Mesodermal cell (in vitro differentiated cells): Measurements from ENCODE around the gene COL8A1.

Experiments
- H3K27ac ChIP-seq: 2 replicates; pipeline ENCODE4 v1.7.0; 2013; ENCODE audit warnings: mild to moderate bottlenecking, low read depth, low read length, moderate library complexity; ENCODE audit not compliant: severe bottlenecking
- H3K36me3 ChIP-seq: 2 replicates; pipeline ENCODE4 v1.7.1; 2013; ENCODE audit warnings: mild to moderate bottlenecking, low read length, moderate library complexity; ENCODE audit not compliant: control insufficient read depth, insufficient read depth
- H3K4me1 ChIP-seq: one replicate; pipeline ENCODE4 v1.7.1; 2013; ENCODE audit warnings: mild to moderate bottlenecking, low read length; ENCODE audit not compliant: insufficient read depth, control insufficient read depth, poor library complexity, severe bottlenecking
- H3K4me3 ChIP-seq: 2 replicates; pipeline ENCODE4 v1.7.0; 2013; ENCODE audit warnings: low read length, control low read depth, mild to moderate bottlenecking; ENCODE audit not compliant: insufficient read depth, poor library complexity, severe bottlenecking; ENCODE audit errors: extremely low read depth
- H3K9me3 ChIP-seq: 2 replicates; pipeline ENCODE4 v1.7.1; 2013; ENCODE audit warnings: mild to moderate bottlenecking, low read length, moderate library complexity; ENCODE audit not compliant: control insufficient read depth
- WGBS, 2 experiments: methylation state at CpG; one replicate each; pipeline ENCODE4 v1.1.5; 2013; ENCODE audit warnings: missing lambda C conversion rate in 2 of 2; ENCODE audit not compliant: insufficient coverage in 2 of 2; 5-methylcytosine and 5-hydroxymethylcytosine counted together

The COL8A1 gene

DNA sequence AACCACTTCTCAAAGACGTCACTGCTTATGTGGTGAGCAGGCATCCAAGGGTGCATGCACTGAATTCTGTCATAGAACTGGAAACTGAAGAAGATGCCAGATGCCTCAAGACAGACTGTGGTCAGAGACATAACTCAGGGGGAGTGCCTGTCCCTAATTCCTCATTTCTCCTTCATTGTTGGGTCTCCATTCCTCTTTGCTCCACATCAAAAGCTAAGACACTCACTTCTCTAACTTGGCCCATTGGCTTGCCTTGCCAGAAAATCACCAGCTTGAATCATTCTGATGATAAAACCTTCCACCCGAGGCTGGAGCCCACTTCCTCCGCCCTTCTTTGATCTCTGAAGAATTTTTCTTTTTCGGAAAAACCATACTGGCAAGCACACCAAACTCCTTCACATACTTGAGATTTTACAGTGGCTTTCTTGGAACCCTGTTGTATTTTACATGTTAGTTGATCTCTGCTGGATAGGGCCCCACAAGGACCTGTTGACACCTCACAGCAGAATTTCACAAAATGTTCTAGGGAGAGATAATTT is 69.9 kb downstream of the COL8A1 start:
- no peak overlapping the region for H3K27ac ChIP-seq
- 83 to 89% methylated on average over 1 to 2 of the region's 4 CpGs for WGBS, 2 experiments
- H3K4me1 ChIP-seq, result peaks cover 7% of the 10 kb centered on the region
- no peaks in the 10 kb centered on the region for H3K9me3 ChIP-seq
- no peaks in the 10 kb centered on the region for H3K36me3 ChIP-seq
- no peak overlapping the region for H3K4me3 ChIP-seq

DNA sequence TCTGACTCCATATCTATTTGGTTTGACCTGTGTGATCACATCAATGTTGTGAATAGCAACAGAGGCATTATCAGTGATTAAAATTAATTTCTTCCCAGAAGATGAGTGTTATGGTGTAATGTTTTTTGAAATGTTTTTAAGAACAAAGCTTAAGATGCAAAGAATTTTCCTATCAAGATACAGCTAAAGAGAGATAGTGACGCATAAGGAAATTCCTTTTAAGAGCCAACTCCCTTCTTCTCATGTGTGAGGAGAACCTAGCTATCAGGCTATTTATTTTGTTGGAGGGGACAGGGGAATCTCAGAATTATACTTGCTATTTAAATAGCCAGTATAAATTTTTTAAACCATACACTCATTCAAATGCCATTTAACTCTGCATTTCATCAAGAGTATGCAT is 71.3 kb downstream of the COL8A1 start:
- H3K4me1 ChIP-seq, result peaks cover 11% of the 10 kb centered on the region
- no peak overlapping the region for H3K4me3 ChIP-seq
- H3K36me3 ChIP-seq, result no peaks in the 10 kb centered on the region
- no peak overlapping the region for H3K27ac ChIP-seq
- 100% methylated on average over 1 of the region's 1 CpG; no CpG with 5 or more reads in 1 of the 2 experiments for WGBS, 2 experiments
- no peaks in the 10 kb centered on the region for H3K9me3 ChIP-seq

DNA sequence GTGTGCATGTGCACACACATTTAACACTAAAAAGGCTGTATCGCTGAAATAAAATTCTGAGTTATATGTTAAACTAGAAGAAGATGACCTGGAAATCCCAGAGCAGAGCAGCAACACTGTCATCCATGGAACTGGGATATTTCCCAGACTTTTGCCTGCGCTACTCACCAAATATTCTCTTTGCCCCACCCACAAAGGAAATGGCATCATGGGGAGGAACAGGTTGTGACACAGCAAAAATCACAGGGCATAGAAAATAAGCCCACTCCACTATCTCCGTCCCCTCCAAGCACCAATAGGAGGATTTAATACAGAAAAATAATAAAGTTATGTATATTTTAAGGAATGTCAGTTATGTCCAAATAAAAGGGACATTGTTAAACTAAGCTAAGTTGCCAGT is 71.7 kb downstream of the COL8A1 start:
- Histone ChIP-seq H3K9me3 (no peaks in the 10 kb centered on the region), H3K27ac (no peak overlapping the region), H3K36me3 (no peaks in the 10 kb centered on the region), H3K4me3 (no peak overlapping the region), H3K4me1 (peaks cover 11% of the 10 kb centered on the region)
- 86% methylated on average over 1 of the region's 3 CpGs; no CpG with 5 or more reads in 1 of the 2 experiments for WGBS, 2 experiments

GRCh38 chr3:99711351-99711750 is 73.0 kb downstream of the COL8A1 start:
- Histone ChIP-seq H3K9me3 (no peaks in the 10 kb centered on the region), H3K36me3 (no peaks in the 10 kb centered on the region), H3K27ac (no peak overlapping the region), H3K4me1 (peaks cover 15% of the 10 kb centered on the region), H3K4me3 (no peak overlapping the region)
- WGBS, 2 experiments, result 86 to 89% methylated on average over 1 to 4 of the region's 4 CpGs

DNA sequence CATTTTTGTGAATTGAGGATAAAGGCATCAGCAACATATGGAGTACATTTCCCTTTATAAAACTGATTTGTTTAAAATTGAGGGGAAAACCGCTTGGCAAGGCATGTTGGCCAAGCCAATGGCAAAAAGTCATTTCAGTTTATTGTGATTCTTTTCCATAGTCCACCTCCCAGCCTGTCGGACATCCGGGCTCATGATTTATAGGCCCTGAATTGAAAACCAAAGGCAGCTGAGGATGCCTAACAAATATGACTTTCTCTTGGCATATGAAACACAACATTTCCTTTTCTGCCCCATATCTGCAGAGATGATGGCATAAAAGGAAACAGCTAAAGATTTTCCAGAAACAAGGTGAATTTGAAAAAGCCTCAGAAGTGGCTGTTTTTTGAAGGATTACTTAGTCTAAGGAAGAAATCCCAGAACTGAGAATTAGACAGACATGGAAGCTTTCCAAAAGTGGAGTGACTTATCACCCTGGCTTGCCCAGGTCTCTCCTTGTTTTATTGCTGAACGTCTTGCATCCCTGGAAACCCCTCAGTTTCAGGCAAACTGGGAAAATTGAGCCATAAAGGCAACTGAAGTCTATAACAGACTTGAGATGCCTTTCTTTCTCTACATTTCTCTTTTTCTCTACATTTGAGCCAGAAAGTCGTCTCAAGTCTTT is 74.0 kb downstream of the COL8A1 start:
- WGBS, 2 experiments, result 89% methylated on average over 2 to 4 of the region's 5 CpGs
- Histone ChIP-seq H3K36me3 (no peaks in the 10 kb centered on the region), H3K4me3 (no peak overlapping the region), H3K4me1 (peaks cover 16% of the 10 kb centered on the region), H3K27ac (no peak overlapping the region), H3K9me3 (no peaks in the 10 kb centered on the region)

GRCh38 chr3:99713440-99713839 is 75.0 kb downstream of the COL8A1 start:
- Histone ChIP-seq H3K36me3 (no peaks in the 10 kb centered on the region), H3K4me3 (no peak overlapping the region), H3K4me1 (peaks cover 16% of the 10 kb centered on the region), H3K27ac (no peak overlapping the region), H3K9me3 (no peaks in the 10 kb centered on the region)
- 81 to 87% methylated on average over 4 of the region's 5 CpGs for WGBS, 2 experiments

DNA sequence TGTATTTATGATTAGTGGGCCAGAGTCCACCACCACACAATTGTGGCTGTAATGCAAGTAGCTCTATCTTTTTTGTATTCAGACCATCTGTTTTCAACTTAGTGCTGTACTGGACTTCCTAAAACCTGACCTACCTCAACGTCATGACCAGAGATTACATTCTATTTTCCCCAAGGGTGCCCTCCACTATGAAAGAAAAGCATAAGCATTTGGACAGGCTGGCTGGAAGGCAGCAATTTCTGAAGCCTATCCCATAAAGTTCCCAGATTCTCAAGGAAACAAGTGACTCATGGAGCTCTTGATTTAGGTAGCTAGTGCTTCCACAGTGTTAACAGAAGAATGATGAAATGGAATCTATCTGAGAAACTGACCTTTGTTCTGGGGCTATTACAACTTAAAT is 75.8 kb downstream of the COL8A1 start:
- H3K9me3 ChIP-seq, result no peaks in the 10 kb centered on the region
- H3K4me3 ChIP-seq, result no peak overlapping the region
- H3K4me1 ChIP-seq, result peaks cover 16% of the 10 kb centered on the region
- no peaks in the 10 kb centered on the region for H3K36me3 ChIP-seq
- no peak overlapping the region for H3K27ac ChIP-seq
- WGBS, 2 experiments, result 67 to 88% methylated on average over 1 of the region's 1 CpG

DNA sequence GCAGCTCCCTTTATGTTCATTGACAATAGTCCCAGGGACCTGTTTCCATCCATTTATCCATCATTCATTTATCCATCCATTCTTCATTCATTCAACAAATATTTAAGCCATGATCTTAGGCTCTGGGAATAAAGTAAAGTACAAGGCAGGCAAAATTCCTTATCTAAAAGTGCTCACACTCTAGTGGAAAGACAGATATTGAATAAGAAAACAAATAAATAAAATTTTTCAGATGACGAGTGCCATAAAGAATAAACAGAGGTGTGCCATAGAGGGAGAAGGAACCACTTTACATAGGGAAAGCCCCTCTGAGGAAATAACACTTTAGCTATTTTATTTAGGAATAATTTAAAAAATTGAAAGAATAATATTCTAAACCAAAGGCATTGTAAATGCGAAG is 76.2 kb downstream of the COL8A1 start:
- H3K4me3 ChIP-seq, result no peak overlapping the region
- WGBS, 2 experiments, result 100% methylated on average over 1 of the region's 2 CpGs; no CpG with 5 or more reads in 1 of the 2 experiments
- no peaks in the 10 kb centered on the region for H3K36me3 ChIP-seq
- H3K4me1 ChIP-seq, result peaks cover 16% of the 10 kb centered on the region
- no peak overlapping the region for H3K27ac ChIP-seq
- H3K9me3 ChIP-seq, result no peaks in the 10 kb centered on the region

DNA sequence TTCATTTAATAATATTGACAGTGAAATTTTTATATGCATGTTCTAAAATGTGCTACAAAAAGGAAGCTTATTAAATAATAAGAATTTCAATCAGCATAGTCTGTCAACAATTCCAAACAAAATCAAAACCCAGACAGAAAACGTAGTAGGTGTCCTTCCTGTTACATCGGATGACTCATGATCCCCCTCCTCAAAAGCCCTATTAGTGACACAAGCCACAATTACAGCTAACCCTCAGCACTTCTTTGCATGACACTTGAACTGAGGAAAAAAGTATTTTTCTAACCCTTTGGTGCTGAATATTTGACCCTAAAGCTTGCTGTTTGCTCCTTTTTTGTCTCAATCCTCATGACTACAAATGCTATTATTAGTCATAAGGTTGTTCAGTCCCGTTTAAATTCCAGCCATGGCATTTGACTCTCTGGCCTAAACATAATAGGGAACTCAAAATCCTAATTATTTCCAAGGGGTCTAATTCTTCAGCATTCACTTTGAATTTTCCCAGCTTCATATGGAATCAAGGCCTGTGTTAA is 78.1 kb downstream of the COL8A1 start:
- Histone ChIP-seq H3K4me1 (peaks cover 16% of the 10 kb centered on the region), H3K9me3 (no peaks in the 10 kb centered on the region), H3K27ac (no peak overlapping the region), H3K4me3 (no peak overlapping the region), H3K36me3 (no peaks in the 10 kb centered on the region)
- 21 to 27% methylated on average over 2 to 3 of the region's 3 CpGs for WGBS, 2 experiments

GRCh38 chr3:99720985-99721632 is 82.7 kb downstream of the COL8A1 start:
- WGBS, 2 experiments, result 29 to 79% methylated on average over 1 to 2 of the region's 8 CpGs
- no peak overlapping the region for H3K4me3 ChIP-seq
- no peaks in the 10 kb centered on the region for H3K36me3 ChIP-seq
- no peaks in the 10 kb centered on the region for H3K9me3 ChIP-seq
- H3K27ac ChIP-seq, result no peak overlapping the region
- H3K4me1 ChIP-seq, result peaks cover 7% of the 10 kb centered on the region

- no peaks in the 10 kb centered on the region for H3K36me3 ChIP-seq
- H3K4me1 ChIP-seq, result peaks cover 3% of the 10 kb centered on the region
- no peak overlapping the region for H3K4me3 ChIP-seq
- 100% methylated on average over 1 of the region's 2 CpGs; no CpG with 5 or more reads in 1 of the 2 experiments for WGBS, 2 experiments
- no peak overlapping the region for H3K27ac ChIP-seq
- no peaks in the 10 kb centered on the region for H3K9me3 ChIP-seq
These were observed 83.2 kb downstream of the COL8A1 start for GRCh38 chr3:99721633-99722007.
